Measurements from ENCODE around the gene LDLRAD4.

The LDLRAD4 gene

DNA sequence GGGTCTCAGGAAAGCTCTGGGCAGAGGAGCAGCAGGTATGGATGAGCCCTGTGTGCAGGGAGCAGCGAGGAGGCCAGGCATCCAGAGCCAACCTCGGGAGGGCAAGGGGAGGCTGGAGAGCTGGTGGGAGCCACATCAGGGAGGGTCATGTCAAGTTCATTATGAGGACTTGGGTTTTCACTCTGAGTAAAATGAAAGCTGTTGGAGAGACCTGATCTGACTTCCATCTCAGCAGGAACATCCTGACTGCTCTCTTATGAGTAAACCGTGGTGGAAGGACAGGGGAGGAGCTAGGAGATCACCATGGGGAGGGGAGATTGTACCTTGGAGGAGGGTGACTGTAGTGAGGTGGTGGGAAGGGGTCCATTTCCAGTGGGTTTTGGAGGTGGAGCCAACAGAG lies 209.8 kb downstream of the LDLRAD4 start:
- no peak for DNase-seq (ENCODE audit: low read depth)
- no peak overlapping the region for H3K4me3 ChIP-seq (ENCODE audit: low read depth, low read length)

DNA sequence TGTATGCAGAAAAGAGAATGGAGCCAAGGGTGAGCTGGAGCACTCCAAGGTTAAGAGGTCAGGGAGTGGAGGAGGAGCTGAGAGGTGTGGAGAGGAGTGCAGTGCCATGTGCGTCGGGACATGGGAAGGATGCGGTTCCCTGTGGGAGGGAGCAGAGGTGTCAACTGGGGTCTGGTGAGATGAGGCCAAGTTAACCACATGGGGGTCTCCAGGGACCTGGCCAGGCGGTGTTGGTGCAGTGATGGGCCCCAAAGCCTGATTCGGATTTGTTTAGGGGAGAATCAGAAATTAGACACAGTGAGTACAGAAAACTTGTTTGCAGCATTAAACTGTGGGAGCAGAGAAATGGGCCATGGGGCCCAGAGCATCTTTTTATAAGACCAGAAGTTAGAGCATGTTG lies 210.5 kb downstream of the LDLRAD4 start:
- H3K4me3 ChIP-seq (ENCODE audit: low read depth, low read length): no peak overlapping the region
- DNase-seq (ENCODE audit: low read depth): no peak

DNA sequence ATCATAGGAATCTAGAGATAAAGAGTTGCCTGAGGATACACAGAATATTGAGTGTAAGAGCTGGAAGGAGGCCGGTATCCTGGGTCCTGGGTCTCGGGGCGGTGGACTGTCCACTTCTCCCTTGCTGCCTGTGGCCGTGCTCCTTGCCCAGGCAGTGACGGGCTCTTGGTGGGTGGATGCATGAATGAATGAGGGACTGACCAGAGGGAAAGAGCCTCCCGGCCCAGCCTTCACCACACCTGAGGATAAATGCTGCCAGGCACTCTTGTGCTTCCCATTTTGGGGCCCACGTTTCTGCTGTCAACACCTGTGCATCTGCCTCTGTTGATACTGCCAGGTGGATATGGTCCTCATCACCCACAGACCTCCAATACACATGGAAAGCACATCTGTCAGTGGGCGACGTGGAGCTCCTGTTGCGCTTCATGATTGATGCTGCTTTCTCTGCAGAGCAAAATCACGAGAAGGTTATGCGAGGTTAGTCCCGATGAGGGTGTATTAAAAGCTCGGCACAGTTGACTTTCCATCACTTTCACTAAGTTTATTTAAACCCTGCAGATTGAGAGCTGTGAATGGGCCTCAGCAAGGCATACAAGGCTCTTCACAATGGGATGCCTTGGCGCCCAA lies 211.4 kb downstream of the LDLRAD4 start:
- H3K4me3 ChIP-seq (ENCODE audit: low read depth, low read length): no peak overlapping the region
- no peak for DNase-seq (ENCODE audit: low read depth)

DNA sequence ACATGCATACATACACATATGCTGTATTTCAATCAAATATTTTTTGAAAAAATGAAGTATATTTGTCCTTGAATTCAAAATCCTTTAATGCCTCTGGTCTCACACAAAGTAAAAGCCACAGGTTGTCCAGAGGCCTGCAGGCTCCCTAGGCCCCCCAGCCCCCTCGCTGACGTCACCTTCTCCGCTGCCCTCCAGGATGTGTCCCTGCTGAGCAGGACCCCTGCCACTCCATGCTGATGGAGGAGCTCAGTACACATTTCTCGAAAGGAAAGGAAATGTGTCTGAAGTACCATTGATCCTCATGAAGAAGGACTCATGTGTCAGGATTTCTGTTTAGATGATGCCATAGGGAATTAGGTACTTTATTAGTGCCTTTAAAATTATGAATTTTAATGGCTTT lies 212.1 kb downstream of the LDLRAD4 start:
- DNase-seq (ENCODE audit: low read depth): no peak
- no peak overlapping the region for H3K4me3 ChIP-seq (ENCODE audit: low read depth, low read length)

DNA sequence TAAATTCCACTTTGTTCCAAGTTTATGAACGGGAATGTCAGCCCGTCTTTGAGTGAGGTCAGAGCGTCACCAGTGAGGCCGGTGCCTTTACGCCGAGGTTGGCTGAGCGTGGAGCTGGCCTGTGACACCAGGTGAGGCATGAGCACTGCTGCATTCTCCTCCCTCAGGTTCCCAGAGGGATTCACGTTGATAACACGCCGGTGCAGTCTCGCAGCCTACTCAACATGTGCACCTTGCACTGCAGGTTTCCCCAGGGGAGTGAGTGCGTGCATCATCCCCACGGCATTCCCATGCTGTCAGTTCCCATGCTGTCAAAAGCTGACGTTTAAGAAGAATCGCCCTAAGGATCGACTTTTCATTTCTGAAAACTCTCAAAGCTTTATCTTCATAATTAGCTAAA lies 213.3 kb downstream of the LDLRAD4 start:
- no peak for DNase-seq (ENCODE audit: low read depth)

DNA sequence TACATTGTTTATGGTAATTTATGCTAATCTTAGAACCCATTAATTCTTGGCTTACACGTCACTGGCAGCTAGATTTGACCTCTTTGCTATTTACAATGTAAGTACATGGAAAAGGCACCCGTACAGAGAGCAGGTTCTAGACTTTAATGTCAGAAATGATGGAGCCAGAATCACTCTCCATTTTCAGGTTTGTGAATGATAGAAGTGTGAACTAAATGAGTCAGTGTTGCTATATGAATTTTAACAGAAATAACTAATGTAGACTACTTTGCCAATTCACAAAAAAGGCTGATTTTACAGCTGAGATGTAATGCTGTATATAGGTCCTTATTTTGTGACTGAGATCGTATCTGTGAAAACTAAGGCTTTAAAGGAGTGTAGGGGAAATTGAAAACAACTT lies 214.6 kb downstream of the LDLRAD4 start:
- DNase-seq (ENCODE audit: low read depth): no peak
- no peak overlapping the region for H3K4me3 ChIP-seq (ENCODE audit: low read depth, low read length)

More for the DNA sequence above, 213.3 kb downstream of the LDLRAD4 start:
- no peak overlapping the region for H3K4me3 ChIP-seq (ENCODE audit: low read depth, low read length)

DNA sequence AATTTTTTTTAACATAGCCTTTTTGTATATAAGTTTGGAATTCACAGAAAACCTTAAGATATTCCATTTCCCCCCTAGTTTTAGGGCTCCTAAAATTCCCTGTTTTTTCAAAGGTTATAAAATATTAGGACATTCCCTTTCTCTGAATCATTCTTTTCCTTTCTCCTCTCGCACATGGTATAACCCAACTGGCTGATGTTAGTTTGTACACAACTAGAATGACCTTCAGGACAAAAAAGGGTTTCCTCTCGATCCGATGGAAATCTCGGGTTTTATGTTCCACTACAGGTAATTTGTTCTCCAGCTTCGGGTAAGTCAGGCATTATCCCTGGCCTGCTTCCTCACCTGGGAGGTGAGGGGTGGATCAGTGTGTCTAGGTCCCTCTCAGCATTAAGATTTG lies 215.1 kb downstream of the LDLRAD4 start:
- H3K4me3 ChIP-seq (ENCODE audit: low read depth, low read length): no peak overlapping the region
- no peak for DNase-seq (ENCODE audit: low read depth)

DNA sequence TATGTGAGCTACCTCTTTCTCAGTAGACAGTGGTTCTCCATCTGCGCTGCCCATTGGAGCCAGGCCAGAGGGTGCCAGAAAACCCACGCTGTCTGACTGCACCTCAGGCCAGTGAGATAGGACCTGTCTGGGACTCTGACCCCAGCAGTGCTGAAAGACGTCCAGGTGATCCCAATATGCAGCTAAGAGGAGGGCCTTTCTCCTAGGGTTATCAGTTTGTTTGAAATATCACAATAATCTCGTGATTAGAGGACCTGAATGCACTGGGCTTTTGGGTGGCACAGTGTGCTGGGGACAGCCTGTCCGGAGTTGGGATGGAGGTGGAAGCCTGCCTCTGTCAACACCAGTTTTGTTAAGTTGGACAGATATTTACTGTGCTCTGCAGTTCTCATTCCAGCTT lies 216.3 kb downstream of the LDLRAD4 start:
- DNase-seq (ENCODE audit: low read depth): no peak
- H3K4me3 ChIP-seq (ENCODE audit: low read depth, low read length): no peak overlapping the region

DNA sequence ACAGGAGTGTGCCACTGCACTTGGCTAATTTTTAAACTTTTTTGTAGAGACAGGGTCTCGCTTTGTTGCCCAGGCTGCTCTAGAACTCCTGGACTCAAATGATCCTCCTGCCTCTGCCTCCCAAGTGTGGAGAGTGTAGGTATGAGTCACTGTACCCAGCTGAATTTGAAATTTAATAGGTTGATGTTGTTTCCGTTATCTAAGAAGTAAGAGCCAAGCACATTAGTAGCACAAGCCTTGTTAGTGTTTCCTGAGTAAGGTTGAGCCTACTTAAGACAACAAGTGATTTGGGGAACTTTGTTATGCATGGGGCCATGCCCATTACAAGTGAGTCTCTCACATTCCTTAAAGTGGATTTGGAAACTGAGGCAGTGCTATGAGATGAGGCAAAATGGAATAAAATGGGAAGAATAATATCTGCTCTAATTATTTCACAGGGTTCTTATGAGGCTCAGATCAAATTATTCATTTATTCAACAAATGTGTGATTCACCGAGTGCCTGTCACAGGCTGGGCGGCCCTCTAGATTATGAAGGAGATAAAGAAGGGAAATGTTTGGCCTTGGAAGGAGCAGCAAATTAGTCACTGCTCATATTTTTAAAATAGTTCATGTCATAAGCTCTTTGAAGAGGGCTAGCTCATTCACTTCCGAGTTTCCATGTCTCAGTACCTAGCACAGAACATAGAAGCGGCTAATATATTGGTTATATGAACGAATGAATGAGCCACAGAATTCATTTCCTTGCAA lies 217.2 kb downstream of the LDLRAD4 start:
- H3K4me3 ChIP-seq (ENCODE audit: low read depth, low read length): no peak overlapping the region

DNA sequence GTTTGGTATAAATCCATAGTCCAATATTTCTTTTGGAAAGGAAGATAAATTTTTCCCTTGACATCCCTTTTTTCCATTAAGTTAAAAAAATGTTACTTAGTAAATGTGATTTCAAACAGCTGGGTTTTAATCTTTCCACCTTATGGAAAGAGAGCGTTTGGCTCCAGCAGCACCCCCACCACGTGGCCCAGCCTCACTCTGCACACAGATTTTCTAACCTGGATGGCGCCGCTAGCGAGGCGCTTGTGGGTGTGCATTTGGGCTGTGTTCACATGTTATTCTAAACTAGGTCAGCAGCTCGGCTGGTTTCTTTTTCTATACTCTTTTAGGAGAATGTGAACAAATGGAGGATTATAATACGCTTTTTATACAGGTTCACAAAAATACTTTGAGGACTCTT lies 218.0 kb downstream of the LDLRAD4 start:
- H3K4me3 ChIP-seq (ENCODE audit: low read depth, low read length): no peak overlapping the region
- no peak for DNase-seq (ENCODE audit: low read depth)

More for the DNA sequence above, 217.2 kb downstream of the LDLRAD4 start:
- DNase-seq (ENCODE audit: low read depth): no peak

DNA sequence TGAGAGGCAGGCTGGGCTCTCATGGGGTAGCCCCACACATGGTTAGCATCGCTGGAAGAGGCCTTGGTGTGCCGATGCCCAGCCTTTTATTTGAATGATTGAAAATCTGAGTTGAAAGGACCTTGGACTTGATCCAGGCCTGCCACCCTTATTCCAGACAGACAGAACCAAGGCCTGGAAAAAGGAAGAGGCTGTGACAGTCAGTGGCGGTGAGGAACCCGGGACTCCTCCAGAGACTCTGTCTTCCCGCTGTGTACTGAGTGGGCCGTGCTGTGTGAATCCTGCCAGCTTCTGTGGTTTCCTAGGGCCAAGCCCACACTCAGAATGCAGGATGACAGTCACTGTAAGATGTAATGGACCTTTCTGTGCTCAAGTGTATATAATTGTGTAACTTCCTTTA lies 218.5 kb downstream of the LDLRAD4 start:
- H3K4me3 ChIP-seq (ENCODE audit: low read depth, low read length): no peak overlapping the region
- no peak for DNase-seq (ENCODE audit: low read depth)

DNA sequence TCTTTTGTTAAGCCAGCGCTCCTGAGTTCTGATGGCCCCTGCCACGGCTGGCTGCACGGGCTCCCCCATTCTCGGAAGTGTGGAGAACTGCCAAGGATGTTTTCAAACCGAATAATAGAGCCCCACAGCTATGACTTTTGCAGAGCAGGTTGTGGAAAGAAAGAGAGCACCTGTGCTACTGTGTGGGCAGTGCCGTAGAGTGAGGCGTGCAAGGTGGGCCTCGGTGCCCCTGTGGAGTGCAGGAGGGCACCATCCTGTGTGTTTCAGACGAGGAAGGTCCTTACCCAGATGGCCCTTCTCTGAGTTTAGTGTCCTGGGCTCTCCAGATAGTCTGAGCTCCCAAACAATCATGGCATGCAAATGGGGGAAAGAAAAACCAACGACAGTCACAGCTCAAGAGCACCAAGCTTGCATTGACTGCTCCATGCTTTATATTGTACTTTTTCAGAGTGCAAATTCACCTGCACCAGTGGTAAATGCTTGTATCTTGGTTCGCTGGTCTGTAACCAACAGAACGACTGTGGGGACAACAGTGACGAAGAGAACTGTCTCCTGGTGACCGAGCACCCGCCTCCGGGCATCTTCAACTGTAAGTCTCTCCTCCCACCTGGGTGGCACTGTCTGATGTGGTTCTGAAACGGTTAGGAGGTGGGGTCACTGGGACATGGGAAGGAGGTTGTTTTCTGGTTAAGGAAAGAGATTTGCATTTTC lies 219.4 kb downstream of the LDLRAD4 start:
- no peak for DNase-seq (ENCODE audit: low read depth)
- no peak overlapping the region for H3K4me3 ChIP-seq (ENCODE audit: low read depth, low read length)

DNA sequence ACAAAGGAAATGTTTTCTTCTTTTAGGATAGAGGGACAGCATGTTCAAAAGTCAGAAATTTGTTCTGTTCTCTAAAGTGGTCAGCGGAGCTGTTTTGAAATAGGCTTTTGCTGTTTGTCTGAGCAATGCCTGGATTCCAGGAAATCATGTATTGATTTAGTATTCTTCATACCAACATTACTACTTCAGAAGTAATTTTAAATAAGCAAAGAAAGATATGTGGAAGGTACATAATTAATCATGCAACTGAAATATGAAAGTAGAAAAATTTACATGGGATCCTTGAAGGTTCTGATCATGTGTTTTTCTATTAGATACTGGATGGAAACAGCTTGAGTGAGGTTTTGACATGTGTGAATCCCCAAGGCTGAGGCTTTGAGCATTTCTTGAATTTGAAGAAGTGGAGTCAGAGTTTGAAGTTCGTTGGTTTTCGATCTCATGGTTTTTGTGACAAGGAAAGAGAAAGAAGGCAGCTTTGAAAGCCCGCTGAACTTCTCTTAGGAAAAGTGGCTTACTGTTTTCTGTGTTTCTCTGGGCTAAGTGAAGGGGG lies 220.0 kb downstream of the LDLRAD4 start:
- DNase-seq (ENCODE audit: low read depth): no peak

DNA sequence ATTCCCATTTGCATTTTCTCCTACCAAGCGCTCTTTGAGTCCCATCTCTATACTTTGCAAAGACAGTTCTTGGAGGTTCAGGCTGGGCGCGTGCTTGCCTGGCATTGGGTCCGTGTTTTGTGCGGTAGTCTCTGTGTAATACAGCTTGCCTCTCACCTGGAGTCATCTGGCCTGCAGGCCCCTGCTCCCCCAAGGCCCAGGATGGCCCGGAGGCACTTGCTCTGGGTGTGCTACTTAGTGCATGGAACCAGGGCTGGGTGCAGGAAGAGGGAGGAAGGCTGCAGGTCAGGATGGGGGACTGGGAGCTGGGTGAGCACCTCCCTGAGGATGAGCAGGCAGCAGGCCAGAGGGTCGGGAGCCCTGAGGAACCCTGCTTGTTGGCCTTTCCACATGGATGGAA lies 220.9 kb downstream of the LDLRAD4 start:
- no peak overlapping the region for H3K4me3 ChIP-seq (ENCODE audit: low read depth, low read length)
- no peak for DNase-seq (ENCODE audit: low read depth)

More for the DNA sequence above, 220.0 kb downstream of the LDLRAD4 start:
- H3K4me3 ChIP-seq (ENCODE audit: low read depth, low read length): no peak overlapping the region

DNA sequence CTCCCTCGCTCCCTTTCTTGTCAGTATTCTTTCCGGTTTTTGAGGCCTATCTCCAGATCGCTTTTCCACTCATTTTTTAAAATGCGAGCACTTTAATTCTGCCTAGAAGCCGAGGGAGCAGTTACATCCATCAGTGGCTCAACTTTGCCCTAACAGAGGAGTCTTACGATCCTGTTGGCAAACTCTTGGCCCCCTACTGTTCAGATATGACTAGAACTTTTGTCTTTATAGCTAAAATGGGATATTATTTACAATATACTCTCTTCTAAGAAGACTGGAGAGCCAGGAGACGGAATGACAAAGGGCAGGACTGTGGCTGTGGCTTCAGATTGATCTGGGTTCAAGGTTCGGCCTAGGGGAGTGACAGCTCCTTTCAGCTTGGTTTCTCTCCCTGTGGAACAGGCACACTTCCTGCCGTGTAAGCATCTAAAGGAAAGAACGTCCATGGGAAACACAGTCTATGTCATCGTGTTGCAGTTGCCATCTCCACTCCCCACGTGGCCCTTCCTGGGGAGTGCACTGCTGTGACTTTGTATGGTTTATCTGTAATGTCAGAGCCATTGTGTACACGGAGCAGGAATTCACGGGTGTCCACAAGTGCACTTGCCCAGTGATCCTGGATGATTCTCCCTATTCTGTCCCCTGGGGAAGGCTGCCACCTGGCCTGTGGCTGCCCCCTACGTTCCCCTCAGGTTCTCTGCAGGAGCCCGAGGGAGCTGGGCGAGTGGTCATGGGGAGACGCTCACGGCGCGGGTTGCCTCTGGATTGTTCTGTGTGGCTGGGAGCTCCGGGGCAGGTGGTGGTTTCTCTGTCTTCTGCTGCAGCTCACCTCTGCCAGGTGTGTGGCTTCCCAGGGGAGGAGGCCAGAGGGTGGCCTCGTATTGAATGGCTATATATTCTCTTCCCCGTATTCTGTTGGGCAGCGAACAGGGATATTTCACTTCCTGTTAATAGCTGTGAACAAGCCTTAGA lies 222.0 kb downstream of the LDLRAD4 start:
- no peak overlapping the region for H3K4me3 ChIP-seq (ENCODE audit: low read depth, low read length)
- DNase-seq (ENCODE audit: low read depth): no peak

DNA sequence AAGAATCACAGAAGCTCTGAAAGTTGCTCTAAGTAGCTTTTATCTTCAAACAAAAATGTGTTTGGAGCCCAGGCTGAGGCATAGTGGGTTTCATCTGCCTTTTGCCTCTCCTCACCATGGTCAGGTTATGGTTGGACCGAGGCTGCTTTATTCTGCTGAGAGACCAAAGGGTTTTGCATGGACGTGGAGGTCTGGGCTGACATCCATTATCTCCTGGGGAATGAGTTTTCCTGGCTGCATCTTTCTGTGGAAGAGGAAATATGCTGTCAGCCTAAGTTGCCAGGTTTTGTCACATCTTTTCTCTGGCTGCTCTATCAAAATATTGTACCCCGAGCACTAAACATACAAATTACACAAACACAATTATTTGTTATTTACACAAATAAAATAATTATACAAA lies 223.2 kb downstream of the LDLRAD4 start:
- no peak for DNase-seq (ENCODE audit: low read depth)
- H3K4me3 ChIP-seq (ENCODE audit: low read depth, low read length): no peak overlapping the region

DNA sequence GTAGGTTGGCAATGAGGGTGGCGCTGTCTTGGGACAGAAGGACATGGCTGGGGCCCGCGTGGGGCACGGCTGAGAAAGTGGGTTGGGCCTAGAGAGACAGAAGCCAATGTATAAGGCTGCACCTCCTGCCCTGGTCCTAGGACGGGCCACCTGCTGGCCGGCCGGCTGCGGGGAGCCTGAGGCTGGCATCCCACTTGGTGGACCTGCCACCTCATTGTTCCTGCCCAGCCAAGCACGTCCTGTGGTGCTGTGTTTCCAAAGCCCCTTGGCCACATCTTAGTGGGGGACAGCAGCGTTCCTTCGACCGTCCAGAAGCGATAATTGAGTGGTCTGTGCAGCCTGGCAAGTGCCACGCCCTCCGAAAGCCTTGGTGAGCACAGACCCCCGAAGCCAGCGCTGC lies 223.9 kb downstream of the LDLRAD4 start:
- no peak overlapping the region for H3K4me3 ChIP-seq (ENCODE audit: low read depth, low read length)
- DNase-seq (ENCODE audit: low read depth): no peak

DNA sequence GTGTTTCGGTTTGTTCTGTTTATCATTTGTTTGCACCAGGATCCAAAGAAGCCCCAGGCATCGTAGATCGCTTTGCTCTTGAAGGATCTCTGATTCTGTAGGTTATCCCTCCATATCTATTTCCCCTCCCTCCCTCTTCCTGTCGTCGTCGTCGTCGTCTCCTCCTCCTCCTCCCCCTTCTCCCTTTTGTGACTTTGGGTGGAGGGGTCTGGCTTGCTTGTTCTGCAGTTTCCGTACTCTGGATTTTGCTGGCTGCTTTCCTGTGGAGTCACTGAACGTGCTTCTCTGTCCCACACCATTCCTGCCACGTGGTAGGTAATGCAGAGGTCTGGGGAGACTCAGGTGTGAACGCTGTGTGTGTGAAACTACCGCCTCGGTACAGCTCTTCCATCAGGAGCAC lies 225.0 kb downstream of the LDLRAD4 start:
- no peak for DNase-seq (ENCODE audit: low read depth)
- H3K4me3 ChIP-seq (ENCODE audit: low read depth, low read length): no peak overlapping the region
